HG03342 (cell line): ENCODE measurements around the gene DPYSL5.
"Not testable (repeated sequence)": the region's sequence is repeated elsewhere in the genome, so short reads cannot be mapped to it uniquely, and the experiment has no call there.

ENCODE experiments used
- ATAC-seq: cut with Tn5 transposase; IDR thresholded peaks from one replicate; pipeline ENCODE4 v1.9.1; 2021; ENCODE audit warnings: mild to moderate bottlenecking, moderate library complexity; ENCODE audit not compliant: unreplicated experiment

Gene DPYSL5

DNA sequence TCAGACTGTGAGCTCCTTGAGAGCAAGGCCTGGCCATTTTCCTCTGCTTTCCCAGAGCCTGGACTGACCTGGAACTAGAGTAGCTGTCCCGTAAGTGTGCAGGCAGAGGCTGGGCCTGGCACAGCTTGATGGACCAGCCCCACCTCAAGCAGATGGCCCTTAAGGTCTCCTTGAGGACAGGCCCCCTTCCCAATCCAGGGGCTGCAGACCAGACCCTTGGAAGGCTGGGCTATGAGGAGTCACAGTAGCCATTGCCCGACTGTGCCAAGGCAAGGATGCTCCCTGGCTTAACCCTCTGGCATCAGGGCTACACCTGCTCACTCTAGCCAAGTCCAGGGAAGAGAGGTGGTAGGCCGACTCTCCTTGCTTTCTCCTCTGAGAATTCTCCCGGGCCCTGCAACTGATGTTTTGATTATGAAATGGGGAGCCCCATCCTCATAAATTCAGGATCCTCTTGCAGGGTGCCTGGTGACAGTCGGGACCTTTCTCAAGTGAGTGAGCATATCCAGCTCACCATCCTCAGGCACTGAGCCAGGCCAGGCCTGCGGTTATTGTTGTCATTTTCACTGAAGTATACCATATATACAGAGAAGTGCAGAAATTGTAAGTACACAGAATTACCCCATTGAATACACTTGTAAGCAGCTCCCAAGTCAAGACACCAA is 51.7 kb downstream of the DPYSL5 start:
- ATAC-seq, result no peak

DNA sequence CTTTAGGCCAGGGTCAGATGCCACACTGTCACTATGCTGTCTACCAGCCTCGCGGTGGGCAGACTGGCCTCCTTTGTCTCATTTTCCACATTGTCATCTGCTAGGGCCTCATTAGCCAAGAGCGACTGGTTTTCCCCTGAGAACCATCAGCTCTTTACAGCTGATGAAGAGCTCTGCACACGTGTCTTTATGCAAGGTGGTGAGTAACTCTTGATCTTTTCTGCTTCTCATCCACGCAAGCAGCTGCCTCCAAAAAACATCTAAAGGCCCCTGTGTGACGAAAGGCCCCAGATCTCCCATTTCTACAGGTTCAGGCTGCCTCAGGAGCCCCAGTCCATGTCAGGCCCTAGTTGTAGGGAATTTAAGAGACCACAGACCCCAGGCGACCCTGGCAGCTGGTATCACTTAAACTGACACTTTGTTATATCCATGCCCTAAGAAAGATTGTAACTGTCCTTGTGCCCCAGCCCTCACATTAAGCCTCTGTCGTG is 52.9 kb downstream of the DPYSL5 start:
- no peak for ATAC-seq

DNA sequence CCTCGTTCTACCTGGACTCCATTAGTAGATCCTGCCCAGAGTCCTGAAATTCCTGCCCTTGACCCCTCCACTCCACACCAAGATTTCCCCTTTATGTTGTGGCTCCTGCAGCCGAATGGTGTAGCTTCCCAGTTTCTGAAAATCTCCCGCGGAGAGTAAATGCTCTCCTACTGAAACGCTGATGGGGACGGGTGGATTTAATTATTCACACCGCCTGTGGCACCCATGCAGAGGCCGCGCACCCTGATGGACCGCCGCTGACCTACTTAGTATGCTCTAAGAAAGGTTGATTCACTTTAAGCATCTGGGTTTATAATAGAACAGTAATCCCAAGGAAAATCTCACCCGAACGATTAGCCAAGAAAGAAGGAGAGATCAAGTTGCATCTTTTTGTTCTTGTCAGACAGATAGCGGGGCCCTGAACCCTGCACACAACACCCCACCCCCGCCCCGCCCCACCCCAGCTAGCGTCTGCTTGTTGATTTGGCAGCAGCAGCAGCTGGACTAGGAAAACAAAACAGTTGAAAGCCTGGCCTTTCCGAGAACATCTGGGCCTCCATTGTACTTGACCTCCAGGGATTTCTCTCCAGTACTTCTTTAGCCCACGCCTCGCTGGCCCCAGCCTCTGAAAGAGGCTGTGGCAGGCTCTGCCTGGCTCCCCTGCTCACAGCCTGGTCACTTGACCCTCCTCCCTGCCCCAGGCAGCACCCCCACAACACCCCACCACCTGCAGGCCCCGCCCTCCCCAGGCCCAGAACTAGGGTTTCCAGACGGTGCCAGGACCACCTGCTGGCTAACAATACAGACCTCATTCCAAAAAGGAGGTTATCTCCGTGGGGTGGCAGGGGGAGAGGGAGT is 53.6 kb downstream of the DPYSL5 start:
- ATAC-seq, result no peak

DNA sequence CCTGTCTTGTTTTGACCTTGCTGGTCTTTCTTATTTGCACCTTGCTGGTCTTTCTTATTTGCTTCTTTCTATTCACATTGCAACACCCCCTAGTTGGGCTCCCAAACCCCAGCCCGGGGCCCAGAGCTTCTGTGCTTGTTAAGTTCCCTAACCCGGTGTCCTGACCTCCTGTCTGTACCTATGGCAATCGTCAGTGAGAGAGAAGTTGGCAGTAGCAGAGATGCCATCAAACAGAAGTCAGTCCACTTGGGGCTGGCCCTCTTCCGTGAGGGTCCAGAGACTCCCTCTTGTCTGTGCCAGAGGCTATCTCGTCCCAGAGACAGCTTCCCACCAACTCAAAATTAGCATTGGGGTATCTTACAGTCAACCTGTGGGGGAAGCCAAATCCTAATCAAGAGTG is 55.7 kb downstream of the DPYSL5 start:
- no peak for ATAC-seq

DNA sequence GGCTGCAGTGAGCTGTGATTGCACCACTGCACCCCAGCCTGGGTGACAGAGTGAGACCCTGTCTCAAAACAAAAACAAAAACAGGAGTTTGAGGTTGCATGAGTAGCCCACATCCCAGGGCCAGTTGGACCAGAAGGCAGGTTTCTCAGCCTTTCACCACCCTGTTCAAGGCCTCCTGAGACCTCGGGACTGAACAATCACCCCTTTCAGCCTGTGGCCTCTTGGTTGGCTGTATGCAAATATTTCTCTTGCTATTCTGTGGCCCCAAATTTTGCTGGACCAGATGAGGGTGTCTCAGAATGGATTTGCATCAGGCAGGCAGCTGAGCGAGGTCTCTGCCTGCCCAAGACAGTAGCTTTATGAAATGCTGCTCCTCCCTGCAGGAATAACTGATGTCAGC is 56.9 kb downstream of the DPYSL5 start:
- ATAC-seq, result peak; percentile 87

DNA sequence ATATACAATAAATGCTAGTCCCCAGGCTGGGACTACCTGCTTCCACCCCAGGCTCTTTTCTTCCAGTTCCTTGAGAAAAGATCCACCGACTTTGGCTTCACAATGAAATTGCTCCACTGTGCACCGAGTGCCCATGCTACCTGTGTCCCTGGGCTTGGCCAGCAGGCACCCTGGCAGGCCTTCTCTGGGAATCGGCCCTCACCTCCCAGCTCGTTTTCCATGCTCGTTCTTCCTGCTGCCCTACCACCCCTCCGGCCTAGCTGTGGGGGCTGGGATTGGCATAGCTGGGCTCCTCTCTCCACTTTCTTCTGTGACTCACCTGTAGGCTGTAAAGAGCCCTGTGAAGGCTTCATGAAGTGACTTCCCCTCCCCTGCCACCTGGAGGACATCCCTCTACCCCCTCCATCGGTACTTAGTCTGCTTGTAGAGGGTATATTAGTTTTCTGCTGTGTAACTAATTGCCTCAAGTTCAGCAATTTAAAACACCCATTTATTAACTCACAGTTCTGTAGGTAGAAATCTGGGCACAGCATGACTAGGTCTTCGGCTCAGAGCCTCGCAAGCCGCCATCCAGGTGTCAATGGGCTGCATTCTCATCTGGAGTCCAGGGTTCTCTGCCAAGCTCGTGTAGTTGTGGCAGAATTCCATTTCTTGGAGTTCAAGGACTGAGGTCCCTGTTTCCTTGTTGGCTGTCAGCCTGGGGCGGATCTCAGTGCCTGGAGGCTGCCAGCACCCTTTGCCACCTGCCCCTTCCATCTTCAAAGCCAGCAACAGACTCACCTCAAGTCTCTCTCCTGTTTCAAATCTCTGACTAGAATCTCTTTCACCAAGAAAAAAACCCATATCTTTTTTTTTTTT is 57.6 kb downstream of the DPYSL5 start:
- ATAC-seq, result peak; percentile 10

DNA sequence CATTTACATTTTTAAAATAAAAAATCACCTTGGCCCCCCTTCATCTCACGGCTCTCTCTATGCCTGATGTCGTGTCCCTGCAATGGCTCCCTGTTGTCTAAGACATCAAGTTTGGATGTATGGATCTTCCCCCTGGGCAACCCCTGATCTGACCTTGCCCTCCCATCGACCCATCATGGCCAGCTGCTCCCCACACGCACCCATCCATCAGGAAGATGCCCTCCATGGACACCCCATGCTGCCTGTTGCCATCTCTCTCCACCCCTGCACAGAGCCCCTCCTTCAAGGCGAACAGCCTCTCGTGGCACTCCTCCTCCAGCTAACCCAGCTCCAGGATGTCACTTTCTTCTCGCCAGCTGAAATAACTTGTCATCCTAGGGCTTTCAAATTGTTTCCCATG is 59.5 kb downstream of the DPYSL5 start:
- no peak for ATAC-seq

DNA sequence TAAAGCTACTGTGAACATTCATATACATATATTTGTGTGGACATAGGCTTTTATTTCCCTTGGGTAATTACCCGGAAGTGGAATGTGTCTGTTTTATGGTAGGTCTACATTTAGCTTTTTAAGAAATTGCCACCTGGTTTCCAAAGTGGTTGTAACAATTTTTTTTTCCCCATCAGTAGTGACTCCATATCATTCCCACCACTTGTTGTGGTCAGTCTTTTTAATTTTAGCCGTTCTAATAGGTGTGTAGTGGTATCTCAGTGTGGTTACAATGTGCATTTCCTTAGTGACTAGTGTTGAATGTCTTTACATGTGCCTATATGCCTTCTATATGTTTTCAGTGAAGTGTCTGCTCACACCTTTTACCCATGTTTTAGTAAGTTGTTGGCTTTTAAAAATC is 62.2 kb downstream of the DPYSL5 start:
- ATAC-seq, result no peak

DNA sequence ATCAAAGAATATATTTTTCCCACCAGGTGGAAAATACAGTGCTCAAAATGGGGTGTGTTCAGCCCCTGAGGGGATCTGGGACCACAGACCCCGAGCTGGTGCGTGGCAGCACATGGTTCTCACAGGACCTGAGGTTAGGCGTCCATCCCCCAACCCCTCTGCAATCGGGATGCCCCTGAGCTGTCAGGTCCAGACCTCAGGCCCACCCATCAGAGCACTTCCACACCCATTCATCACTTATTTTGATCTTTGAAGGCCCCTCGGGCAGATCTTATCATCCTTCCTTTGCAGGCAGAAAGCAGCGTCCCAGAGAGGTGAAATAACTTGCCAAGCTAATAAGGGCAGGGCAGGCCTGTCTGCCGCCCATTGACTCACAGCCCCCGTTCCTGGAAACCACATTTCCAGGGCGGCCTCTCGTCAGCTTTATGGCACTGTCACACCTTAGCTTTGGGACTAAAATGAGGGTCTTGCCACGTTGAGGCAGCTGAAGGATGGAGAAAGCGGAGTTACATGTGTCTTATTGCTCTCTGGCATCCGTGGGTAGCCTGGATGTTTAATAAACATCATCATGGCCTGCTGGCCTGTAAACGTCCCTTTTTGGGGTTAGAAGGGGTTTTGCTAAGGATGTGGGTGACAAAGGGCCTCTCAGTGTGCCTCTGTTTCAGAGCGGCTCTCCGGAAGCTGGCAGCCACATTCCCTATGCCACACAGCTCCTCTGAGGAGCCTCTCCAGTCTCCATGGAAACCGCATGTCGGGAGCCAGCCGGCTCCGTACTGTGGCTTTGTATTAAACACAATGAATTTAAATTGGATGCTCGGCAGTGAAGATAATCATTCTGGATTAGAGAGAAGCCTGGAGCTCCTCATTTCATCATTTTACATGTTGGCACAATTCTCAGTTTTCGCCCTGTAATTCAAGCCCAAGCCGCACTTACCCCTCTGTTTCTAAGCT is 64.3 kb downstream of the DPYSL5 start:
- no peak for ATAC-seq

DNA sequence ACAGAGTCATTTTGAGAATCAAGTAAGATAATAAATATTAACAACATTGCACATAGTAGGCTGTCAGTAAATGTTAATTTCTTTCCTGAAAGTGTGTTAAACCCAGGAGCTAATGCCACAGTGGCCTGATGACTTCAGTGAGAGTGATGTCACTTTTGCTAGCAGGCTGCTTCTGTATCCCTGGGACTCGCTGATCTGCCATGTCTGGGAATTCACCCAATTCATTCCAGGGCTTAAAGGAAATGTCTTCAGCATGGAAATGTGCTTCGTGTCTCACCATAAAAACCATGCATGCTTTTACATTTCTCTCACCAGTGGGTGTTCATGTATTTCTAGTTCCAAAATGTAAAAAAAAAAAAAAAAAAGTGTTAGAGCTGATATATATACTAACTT is 65.7 kb downstream of the DPYSL5 start:
- ATAC-seq, result no peak

DNA sequence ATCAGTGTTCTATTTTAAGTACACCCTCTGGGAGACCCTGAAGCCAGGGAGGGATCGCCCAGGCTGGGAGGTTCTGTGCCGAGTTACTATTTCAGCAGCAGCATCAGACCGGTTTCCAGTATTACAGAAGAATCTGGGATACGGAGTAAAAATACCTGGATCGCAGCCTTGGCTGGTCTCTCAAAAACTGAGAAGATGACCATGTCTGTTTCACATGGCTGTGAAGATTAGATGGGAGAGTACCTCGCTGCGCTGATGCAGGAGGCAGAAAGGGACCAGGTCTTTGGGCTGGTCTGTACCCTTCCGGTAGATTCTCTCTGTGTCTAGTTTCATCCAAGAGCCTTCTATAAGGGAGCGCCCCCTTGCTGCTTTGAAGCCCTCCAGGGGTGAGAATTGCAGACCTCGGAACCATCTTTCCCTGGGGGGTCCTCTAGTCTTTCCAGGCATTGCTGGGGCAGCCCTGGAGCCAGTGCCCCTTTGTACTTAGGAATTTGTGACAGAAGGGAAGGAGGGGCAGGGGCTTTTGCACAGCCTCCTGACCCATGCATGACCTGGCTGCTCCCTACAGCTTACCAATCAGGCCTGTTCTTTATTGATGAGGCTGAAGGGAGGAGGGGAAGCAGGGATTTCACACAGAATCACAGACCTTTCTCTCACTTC is 66.2 kb downstream of the DPYSL5 start:
- ATAC-seq, result no peak

DNA sequence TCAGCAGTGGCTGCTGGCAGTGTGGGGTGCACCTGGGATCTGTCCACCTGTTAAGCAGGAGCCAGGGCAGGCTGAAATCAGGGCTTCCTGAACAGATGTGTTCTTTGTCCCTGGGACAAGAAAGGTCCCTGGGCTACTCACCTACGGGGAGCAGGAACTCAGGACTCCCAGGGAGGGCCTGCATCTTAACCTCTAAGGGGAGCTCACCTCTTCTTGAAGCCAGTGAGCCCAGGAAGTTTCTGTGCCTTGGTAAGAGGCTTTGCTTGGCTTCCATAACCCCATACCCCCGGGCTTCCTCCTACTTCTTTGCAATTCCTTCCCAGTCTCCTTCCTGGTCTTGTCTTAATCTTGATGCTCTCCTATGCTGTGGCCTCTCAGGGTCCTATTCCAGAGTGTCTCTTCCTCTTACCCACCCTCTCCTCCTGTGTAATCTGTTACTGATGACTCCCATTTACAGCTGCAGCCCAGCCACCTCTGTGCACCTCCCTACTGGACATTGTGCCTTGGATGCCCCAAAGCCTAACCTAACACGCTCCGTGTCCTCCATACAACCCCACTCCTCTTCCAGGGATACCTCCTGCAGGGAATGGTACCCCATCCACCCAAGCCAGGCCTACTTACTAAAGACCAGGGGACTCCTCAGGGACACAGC is 66.9 kb downstream of the DPYSL5 start:
- no peak for ATAC-seq

DNA sequence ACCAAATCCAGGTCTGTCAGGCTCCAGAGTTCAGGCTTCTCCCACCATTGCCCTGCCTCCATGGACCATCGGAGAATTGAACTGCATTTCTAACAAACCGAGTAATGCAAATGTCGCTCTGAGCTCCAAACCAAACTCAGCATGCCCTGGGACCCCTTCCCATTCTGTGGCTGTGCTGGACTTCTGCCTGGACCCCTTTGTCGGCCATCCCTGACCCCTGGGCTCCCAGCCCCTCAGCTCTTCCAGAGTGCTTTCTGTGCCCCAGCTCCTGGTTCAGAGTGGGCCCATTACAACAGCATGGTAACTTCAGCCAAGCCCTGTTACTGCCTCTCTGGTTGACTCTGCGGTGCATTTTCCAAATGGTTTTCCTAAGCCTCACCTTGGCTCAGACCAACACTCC is 67.4 kb downstream of the DPYSL5 start:
- ATAC-seq, result no peak

DNA sequence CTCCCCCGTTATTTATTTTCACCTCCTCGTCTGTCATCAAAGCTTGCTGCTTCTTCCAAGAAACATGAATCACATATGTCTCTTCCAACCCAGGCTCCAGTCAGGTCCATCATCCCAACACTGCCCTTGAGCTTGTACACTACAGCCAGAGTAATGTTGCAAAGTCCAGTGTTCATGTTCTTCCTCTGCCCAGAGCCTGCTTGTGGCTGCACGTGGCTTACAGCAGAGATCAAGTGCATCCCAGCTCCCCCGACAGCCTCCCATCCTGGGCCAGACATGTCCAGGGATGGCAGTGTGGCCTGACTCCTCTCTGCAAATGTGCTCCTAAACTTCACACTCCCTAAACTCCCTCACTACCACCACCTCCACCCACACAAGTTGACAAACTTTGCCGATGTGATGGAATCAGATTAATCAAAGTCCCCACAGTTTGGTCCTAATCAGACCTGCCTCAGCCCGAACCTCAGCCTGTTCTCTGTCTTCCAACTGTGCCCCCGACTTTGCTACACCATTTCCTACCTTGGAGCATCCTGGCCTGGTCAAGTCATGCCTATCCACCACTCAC is 68.3 kb downstream of the DPYSL5 start:
- no peak for ATAC-seq

DNA sequence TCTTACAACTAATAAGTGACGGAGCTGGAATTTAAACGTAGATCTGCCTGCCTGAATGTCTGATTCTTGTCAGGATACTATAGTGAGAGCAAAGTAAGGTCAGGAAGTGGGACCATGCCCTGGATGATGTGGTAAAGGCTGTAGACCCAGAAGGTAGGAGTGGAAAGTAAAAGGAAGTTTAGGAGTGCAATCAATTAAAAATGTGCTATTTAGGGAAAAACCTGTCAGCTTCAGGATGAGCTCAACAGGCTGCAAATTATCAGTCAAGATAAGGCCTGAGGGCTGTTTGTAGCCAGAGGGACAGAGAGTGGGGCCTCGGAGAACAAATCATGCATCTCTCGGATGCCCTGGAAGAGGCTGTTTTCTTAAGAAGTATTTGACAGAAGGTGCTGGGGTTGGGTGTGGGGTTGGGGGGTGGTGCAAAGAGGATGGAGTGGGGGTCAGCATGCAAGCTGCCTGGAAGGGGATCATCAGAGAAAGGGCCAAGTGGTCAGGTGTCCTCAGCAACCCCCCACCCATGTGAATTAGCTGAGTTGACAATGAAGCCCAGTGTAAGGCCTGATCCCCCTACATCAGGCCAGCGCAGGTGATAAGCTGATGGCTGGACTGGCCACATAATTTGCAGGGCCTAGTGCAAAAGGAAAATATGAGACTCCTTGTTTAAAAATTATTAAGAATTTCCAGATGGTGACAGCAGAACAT is 69.4 kb downstream of the DPYSL5 start:
- no peak for ATAC-seq

DNA sequence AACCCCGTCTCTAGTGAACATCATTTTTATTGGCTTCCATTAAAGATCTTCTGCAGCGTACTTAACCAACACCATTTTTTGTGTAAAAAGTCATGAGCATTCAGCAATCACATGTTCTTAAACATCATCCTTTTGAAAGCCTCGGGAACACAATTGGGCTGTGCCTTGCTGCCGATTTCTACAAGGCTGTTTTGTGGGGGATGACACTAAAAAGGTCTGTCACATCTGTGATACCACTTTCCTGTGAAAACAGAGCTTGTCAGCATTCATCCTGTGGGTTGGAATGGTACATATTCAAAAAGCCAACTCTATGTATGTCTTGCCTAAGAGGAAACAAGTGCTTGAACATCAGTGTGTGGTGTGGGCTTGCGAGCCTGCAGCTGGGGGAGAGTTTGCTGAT is 73.4 kb downstream of the DPYSL5 start:
- ATAC-seq, result no peak

DNA sequence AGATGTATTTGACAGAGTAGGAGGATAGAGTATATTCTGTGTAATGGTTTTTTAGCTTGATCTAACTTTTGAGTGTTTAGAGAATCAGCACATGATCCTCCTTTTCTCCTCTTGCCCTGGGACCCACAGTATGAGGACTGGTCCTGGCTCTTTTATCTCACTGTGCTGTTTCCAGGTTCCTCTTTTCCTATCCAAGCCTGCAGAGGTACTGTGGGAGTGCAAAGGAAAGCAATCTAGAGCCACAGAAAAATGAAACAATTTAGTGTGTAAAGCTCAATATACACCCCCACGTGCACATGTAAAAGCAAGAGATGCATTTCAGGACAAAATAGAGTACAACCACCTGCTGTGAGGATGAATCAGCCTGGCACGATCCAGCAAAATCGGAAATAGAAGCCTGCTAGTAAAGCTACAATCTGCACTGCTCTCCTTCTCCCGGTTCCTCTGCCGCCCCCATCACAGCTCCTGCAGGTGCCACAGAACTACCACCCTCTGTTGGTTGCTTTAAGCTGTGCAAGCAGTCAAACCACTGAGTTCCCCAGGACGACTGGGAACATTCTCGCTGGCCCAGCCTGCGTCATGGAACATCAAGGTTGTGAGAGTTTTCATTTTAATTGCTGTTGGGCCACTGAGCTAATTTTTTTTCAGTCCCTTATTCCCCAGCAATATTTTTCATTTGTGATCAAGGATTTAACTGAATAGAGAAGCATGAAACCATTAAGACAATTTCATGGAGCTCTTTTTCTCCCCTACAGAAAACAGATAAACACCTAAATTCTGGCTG is 74.7 kb downstream of the DPYSL5 start:
- peak; percentile 46 for ATAC-seq

DNA sequence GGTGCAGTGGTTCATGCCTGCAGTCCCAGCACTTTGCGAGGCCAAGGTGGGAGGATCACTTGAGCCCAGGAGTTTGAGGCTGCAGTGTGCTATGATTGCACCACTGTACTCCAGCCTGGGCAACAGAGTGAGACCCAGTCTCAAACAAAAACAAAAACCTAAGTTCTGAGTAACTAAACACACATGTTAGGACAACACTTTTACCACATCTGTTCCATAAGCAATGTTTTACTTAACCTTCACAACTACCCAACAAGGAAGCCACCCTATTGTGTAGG is 75.2 kb downstream of the DPYSL5 start:
- ATAC-seq, result not testable (repeated sequence)
